SKM-1 (cell line): ENCODE results near the gene CHST9.
"Not testable (repeated sequence)": the region's sequence is repeated elsewhere in the genome, so short reads cannot be mapped to it uniquely, and the experiment has no call there.

Experiments used
- DNase-seq: peaks from one replicate; lab custom pipeline; 2025; ENCODE audit not compliant: unreplicated experiment; lab: John Stamatoyannopoulos, UW

The CHST9 gene

GRCh38 chr18:27175245-27175644 lies 9.9 kb downstream of the CHST9 start:
- DNase-seq: no peak

- no peak for DNase-seq
These were observed 13.1 kb downstream of the CHST9 start for GRCh38 chr18:27171993-27172392.

GRCh38 chr18:27165412-27165811 lies 19.7 kb downstream of the CHST9 start:
- DNase-seq: no peak

- no peak for DNase-seq
These were observed 20.2 kb downstream of the CHST9 start for GRCh38 chr18:27164905-27165304.

GRCh38 chr18:27163197-27163716 lies 21.9 kb downstream of the CHST9 start:
- not testable (repeated sequence) for DNase-seq

- not testable (repeated sequence) for DNase-seq
These were observed 35.9 kb downstream of the CHST9 start for GRCh38 chr18:27149240-27149639.

- no peak for DNase-seq
These were observed 40.4 kb downstream of the CHST9 start for GRCh38 chr18:27144672-27145071.

- no peak for DNase-seq
These were observed 41.4 kb downstream of the CHST9 start for GRCh38 chr18:27143580-27144287.

GRCh38 chr18:27142891-27143290 lies 42.2 kb downstream of the CHST9 start:
- DNase-seq: no peak

GRCh38 chr18:27141876-27142275 lies 43.2 kb downstream of the CHST9 start:
- no peak for DNase-seq

GRCh38 chr18:27138079-27138478 lies 47.0 kb downstream of the CHST9 start:
- DNase-seq: no peak

GRCh38 chr18:27136208-27136535 lies 48.9 kb downstream of the CHST9 start:
- no peak for DNase-seq

- DNase-seq: no peak
These were observed 49.5 kb downstream of the CHST9 start for GRCh38 chr18:27135504-27136207.

- no peak for DNase-seq
These were observed 55.0 kb downstream of the CHST9 start for GRCh38 chr18:27130065-27130630.

GRCh38 chr18:27124196-27124595 lies 60.9 kb downstream of the CHST9 start:
- DNase-seq: no peak

GRCh38 chr18:27121108-27121507 lies 64.0 kb downstream of the CHST9 start:
- DNase-seq: no peak

- DNase-seq: no peak
These were observed 64.9 kb downstream of the CHST9 start for GRCh38 chr18:27120246-27120645.

GRCh38 chr18:27118973-27119372 lies 66.1 kb downstream of the CHST9 start:
- DNase-seq: no peak

GRCh38 chr18:27114842-27115241 lies 70.3 kb downstream of the CHST9 start:
- DNase-seq: no peak

GRCh38 chr18:27113358-27113757 lies 71.8 kb downstream of the CHST9 start:
- no peak for DNase-seq

GRCh38 chr18:27110319-27110718 lies 74.8 kb downstream of the CHST9 start:
- DNase-seq: no peak

- DNase-seq: no peak
These were observed 75.7 kb downstream of the CHST9 start for GRCh38 chr18:27109451-27109850.
